HepG2 (cell line): ENCODE measurements around the gene PTPRU. TPM values are rescaled to one million over a fixed set of nuclear protein-coding genes. Genes with fewer than 3 reads are reported as not detected.
A peak's percentile ranks its signal among the peaks of the same experiment; 100 is the strongest.

Experiments
- ARID2 ChIP-seq: sonication (generic); formaldehyde crosslinking; IDR thresholded peaks from 2 replicates; pipeline ENCODE4 v1.8.1; 2022; ENCODE audit warnings: mild to moderate bottlenecking, missing genetic modification reagents, borderline replicate concordance
- ATAD3A ChIP-seq: sonication (generic); formaldehyde crosslinking; IDR thresholded peaks from 2 replicates; pipeline ENCODE4 v1.4.0; 2020; ENCODE audit warnings: missing genetic modification reagents
- ISL2 ChIP-seq: sonication (generic); formaldehyde crosslinking; IDR thresholded peaks from 2 replicates; pipeline ENCODE4 v1.5.0; 2020; ENCODE audit warnings: missing genetic modification reagents
- JUN ChIP-seq: sonication (generic); formaldehyde crosslinking; IDR thresholded peaks from 2 replicates; pipeline ENCODE4 v1.4.0; 2020; ENCODE audit warnings: mild to moderate bottlenecking, missing genetic modification reagents
- KLF16 ChIP-seq, 2 experiments: sonication (generic) in 1 of 2; formaldehyde crosslinking in 1 of 2; IDR thresholded peaks; 2 replicates each; pipeline versions ENCODE4 v1.6.1 to v1.8.0; 2016 to 2023; ENCODE audit warnings: missing genetic modification reagents in 2 of 2, missing compliant biosample characterization in 1 of 2
- MXD4 ChIP-seq: IDR thresholded peaks from 2 replicates; pipeline ENCODE4 v1.6.1; 2016; ENCODE audit warnings: mild to moderate bottlenecking, missing biosample characterization, missing genetic modification reagents
- NCOA1 ChIP-seq: sonication (generic); formaldehyde crosslinking; IDR thresholded peaks from 2 replicates; pipeline ENCODE4 v1.9.0; 2021; ENCODE audit warnings: missing genetic modification reagents
- REXO4 ChIP-seq: sonication (generic); formaldehyde crosslinking; IDR thresholded peaks from 2 replicates; pipeline ENCODE4 v1.8.0; 2022; ENCODE audit warnings: missing genetic modification reagents, mild to moderate bottlenecking, borderline replicate concordance
- TBL1XR1 ChIP-seq: fragments of 150-350 bp; IDR thresholded peaks from 2 replicates; pipeline ENCODE4 v1.6.1; 2014; ENCODE audit warnings: borderline replicate concordance, low read length; ENCODE audit not compliant: partially characterized antibody
- ZNF207 ChIP-seq: fragments of 450-650 bp; IDR thresholded peaks from 2 replicates; pipeline ENCODE4 v1.6.1; 2016; ENCODE audit warnings: antibody characterized with exemption, borderline replicate concordance
- ZNF251 ChIP-seq: sonication (generic); formaldehyde crosslinking; IDR thresholded peaks from 2 replicates; pipeline ENCODE4 v1.9.0; 2021; ENCODE audit warnings: mild to moderate bottlenecking, missing genetic modification reagents
- ZNF430 ChIP-seq: sonication (generic); formaldehyde crosslinking; IDR thresholded peaks from 2 replicates; pipeline ENCODE4 v1.9.0; 2021; ENCODE audit warnings: mild to moderate bottlenecking, missing genetic modification reagents
- ZNF567 ChIP-seq: sonication (generic); formaldehyde crosslinking; IDR thresholded peaks from 2 replicates; pipeline ENCODE4 v1.8.1; 2023; ENCODE audit warnings: mild to moderate bottlenecking, missing genetic modification reagents, borderline replicate concordance
- ZSCAN30 ChIP-seq: sonication (generic); formaldehyde crosslinking; IDR thresholded peaks from 2 replicates; pipeline ENCODE4 v1.5.0; 2020; ENCODE audit warnings: mild to moderate bottlenecking, missing genetic modification reagents
- ZXDC ChIP-seq: sonication (generic); formaldehyde crosslinking; IDR thresholded peaks from 2 replicates; pipeline ENCODE4 v1.5.0; 2020; ENCODE audit warnings: mild to moderate bottlenecking, missing genetic modification reagents
- polyA plus RNA-seq, 8 experiments: library from polyadenylated mRNA; depleted of rRNA in 3 of 8; stranded (reverse) in 7 of 8; unstranded in 1 of 8; fragments of >200 nt; fragmentation: Illumina TruSeq in 4 of 8; extraction: Trizol in 4 of 8; gene quantifications; 2 replicates each; pipeline versions ENCODE4 v1.2.1 to v1.2.3, GENCODE V29; 2011 to 2016; ENCODE audit warnings: low read depth in 4 of 8, missing spikeins in 1 of 8, mixed read lengths in 1 of 8; ENCODE audit not compliant: insufficient read depth in 1 of 8
- total RNA-seq, 5 experiments: library from RNA; depleted of rRNA; stranded (reverse); fragments of >200 nt; fragmentation: Illumina TruSeq; extraction: Trizol; gene quantifications; 2 replicates each; pipeline ENCODE4 v1.2.3, GENCODE V29; 2016; ENCODE audit warnings: low read depth in 1 of 5
- TF ChIP-seq, protein P1 (sequence below): sonication (generic); formaldehyde crosslinking; IDR thresholded peaks from 2 replicates; pipeline ENCODE4 v1.4.0; 2020; ENCODE audit warnings: missing genetic modification reagents

PTPRU gene
- total and polyA plus RNA-seq, 2 of the 13 experiments (the other 11 are each of a cell fraction or from before 2014, with no cell fraction given) = 21.6 to 22.3 TPM

- TF ChIP-seq ISL2 (CRISPR knock-in tag) (no peak), MXD4 (CRISPR knock-in tag) (no peak), ARID2 (CRISPR knock-in tag) (no peak), REXO4 (CRISPR knock-in tag) (no peak), ZNF430 (CRISPR knock-in tag) (no peak), ATAD3A (CRISPR knock-in tag) (no peak), ZNF567 (CRISPR knock-in tag) (no peak), ZXDC (CRISPR knock-in tag) (no peak), ZSCAN30 (CRISPR knock-in tag) (no peak), TBL1XR1 (peak; percentile 84), ZNF251 (CRISPR knock-in tag) (no peak), JUN (CRISPR knock-in tag) (no peak), NCOA1 (CRISPR knock-in tag) (no peak), ZNF207 (no peak), KLF16 (CRISPR knock-in tag; IDR thresholded peaks at IDR 0.05) (no peak)
- TF ChIP-seq, protein P1, sequence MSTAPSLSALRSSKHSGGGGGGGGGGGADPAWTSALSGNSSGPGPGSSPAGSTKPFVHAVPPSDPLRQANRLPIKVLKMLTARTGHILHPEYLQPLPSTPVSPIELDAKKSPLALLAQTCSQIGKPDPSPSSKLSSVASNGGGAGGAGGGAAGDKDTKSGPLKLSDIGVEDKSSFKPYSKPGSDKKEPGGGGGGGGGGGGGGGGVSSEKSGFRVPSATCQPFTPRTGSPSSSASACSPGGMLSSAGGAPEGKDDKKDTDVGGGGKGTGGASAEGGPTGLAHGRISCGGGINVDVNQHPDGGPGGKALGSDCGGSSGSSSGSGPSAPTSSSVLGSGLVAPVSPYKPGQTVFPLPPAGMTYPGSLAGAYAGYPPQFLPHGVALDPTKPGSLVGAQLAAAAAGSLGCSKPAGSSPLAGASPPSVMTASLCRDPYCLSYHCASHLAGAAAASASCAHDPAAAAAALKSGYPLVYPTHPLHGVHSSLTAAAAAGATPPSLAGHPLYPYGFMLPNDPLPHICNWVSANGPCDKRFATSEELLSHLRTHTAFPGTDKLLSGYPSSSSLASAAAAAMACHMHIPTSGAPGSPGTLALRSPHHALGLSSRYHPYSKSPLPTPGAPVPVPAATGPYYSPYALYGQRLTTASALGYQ = no peak
These were observed 22.1 kb downstream of the PTPRU start (continued) for GRCh38 chr1:29258189-29258975.
